Gastrocnemius medialis (tissue), 4 donors: ENCODE data around the gene RASL11A.

Source experiments
- CTCF ChIP-seq, 5 experiments: fragments of 450-650 bp in 3 of 5; fragments of 200-600 bp in 2 of 5; sonication (generic) in 2 of 5; IDR thresholded peaks in 4 of 5; conservative IDR thresholded peaks in 1 of 5; 1 replicate in 4 of 5; 2 replicates in 1 of 5; pipeline ENCODE4 v1.5.1; 2016 to 2019; ENCODE audit warnings: antibody characterized with exemption in 5 of 5, mild to moderate bottlenecking in 3 of 5, moderate library complexity in 3 of 5
- POLR2A ChIP-seq, 2 donors: fragments of 450-650 bp; IDR thresholded peaks; one replicate each; pipeline ENCODE4 v1.6.1; 2017; ENCODE audit warnings: antibody characterized with exemption in 2 of 2, mild to moderate bottlenecking in 2 of 2, moderate library complexity in 2 of 2

- no peak for TF ChIP-seq CTCF (IDR thresholded peaks at IDR 0.05 in 4 of 5, conservative IDR thresholded peaks at IDR 0.05 in 1 of 5)
- no peak for TF ChIP-seq POLR2A (IDR thresholded peaks at IDR 0.05)
These were observed 30.4 kb downstream of the RASL11A start for GRCh38 chr13:27300941-27301586.
